ENCODE results near the gene EMILIN1. TPM values are rescaled to one million over a fixed set of nuclear protein-coding genes. Genes with fewer than 3 reads are reported as not detected.

Gene EMILIN1
- total RNA-seq, 8 experiments from 2014 or later: 1.4 to 24.6 (median 12.1) TPM

GRCh38 chr2:27123302-27124150, 45.1 kb downstream of the EMILIN1 start, which contains the start of gene ABHD1:
Gene ABHD1 (plus strand): TSS chr2:27123815. CDS start chr2:27123949, 134 bp downstream.
- in situ Hi-C loops (cut with MboI; ENCODE audit: low pct_unique_long_range_greater_than_20kb in 2 of 9, low sequenced_read_pairs in 9 of 9, unreplicated experiment in 9 of 9): loop anchor here in 3 of 9 experiments (25.0 kb wide), 1 partner anchor 164 kb away; the partner anchor contains the start of genes DNAJC5G (in 3 of the 3) and TRIM54 (in 3 of the 3)
- WGBS, 10 experiments: 0 to 60% (median 40%) methylated on average over 1 to 11 of the region's 47 CpGs; no CpG with 5 or more reads in 4 of the 10 experiments
- peak within 1 kb of the TSS; percentile 16 to 35 (median 20) for H3K4me3 ChIP-seq
- H3K4me1 ChIP-seq (replicated peaks in 1 of 2): peaks cover 4 to 15% of the 10 kb centered on the region in 2 donors
- peak; percentile 60 to 84 (median 74) for ATAC-seq (replicated peaks in 6 of 8)
- H3K27ac ChIP-seq: no peak within 1 kb of the TSS

GRCh38 chr2:27125104-27125503, 46.7 kb downstream of the EMILIN1 start:
- H3K4me3 ChIP-seq: no peak overlapping the region
- WGBS, 10 experiments: 0 to 100% (median 45%) methylated on average over 1 to 3 of the region's 3 CpGs; no CpG with 5 or more reads in 2 of the 10 experiments
- no peak for ATAC-seq (replicated peaks in 6 of 8)
- in situ Hi-C loops (cut with MboI; ENCODE audit: low pct_unique_long_range_greater_than_20kb in 2 of 9, low sequenced_read_pairs in 9 of 9, unreplicated experiment in 9 of 9): no loop called here
- no peak overlapping the region for H3K27ac ChIP-seq
- peaks cover 4 to 11% of the 10 kb centered on the region in 2 donors for H3K4me1 ChIP-seq (replicated peaks in 1 of 2)

- in situ Hi-C loops (cut with MboI; ENCODE audit: low pct_unique_long_range_greater_than_20kb in 2 of 9, low sequenced_read_pairs in 9 of 9, unreplicated experiment in 9 of 9): no loop called here
- WGBS, 10 experiments: 0 to 90% (median 46%) methylated on average over 1 to 3 of the region's 5 CpGs; no CpG with 5 or more reads in 1 of the 10 experiments
- peaks cover 4 to 11% of the 10 kb centered on the region in 2 donors for H3K4me1 ChIP-seq (replicated peaks in 1 of 2)
- no peak for ATAC-seq (replicated peaks in 6 of 8)
- H3K27ac ChIP-seq: no peak overlapping the region
- no peak overlapping the region for H3K4me3 ChIP-seq
Measured at GRCh38 chr2:27126252-27126710, 47.9 kb downstream of the EMILIN1 start.

GRCh38 chr2:27127883-27128667, 49.7 kb downstream of the EMILIN1 start:
- Histone ChIP-seq H3K27ac (no peak overlapping the region), H3K4me1 (replicated peaks in 1 of 2) (peaks cover 2 to 10% of the 10 kb centered on the region in 2 donors), H3K4me3 (no peak overlapping the region)
- 66 to 100% (median 91%) methylated on average over 1 to 5 of the region's 9 CpGs; no CpG with 5 or more reads in 3 of the 10 experiments for WGBS, 10 experiments
- no peak for ATAC-seq (replicated peaks in 6 of 8)
- in situ Hi-C loops (cut with MboI; ENCODE audit: low pct_unique_long_range_greater_than_20kb in 2 of 9, low sequenced_read_pairs in 9 of 9, unreplicated experiment in 9 of 9): no loop called here

- WGBS, 10 experiments: 20 to 100% (median 82%) methylated on average over 1 to 7 of the region's 11 CpGs
- no peak for ATAC-seq (replicated peaks in 6 of 8)
- Histone ChIP-seq H3K4me1 (replicated peaks in 1 of 2) (peaks cover 7 to 10% of the 10 kb centered on the region in 2 donors), H3K4me3 (no peak overlapping the region), H3K27ac (no peak overlapping the region)
- in situ Hi-C loops (cut with MboI; ENCODE audit: low pct_unique_long_range_greater_than_20kb in 2 of 9, low sequenced_read_pairs in 9 of 9, unreplicated experiment in 9 of 9): no loop called here
Measured at GRCh38 chr2:27128668-27129571, 50.5 kb downstream of the EMILIN1 start.

GRCh38 chr2:27130396-27130795, 52.0 kb downstream of the EMILIN1 start:
- in situ Hi-C loops (cut with MboI; ENCODE audit: low pct_unique_long_range_greater_than_20kb in 2 of 9, low sequenced_read_pairs in 9 of 9, unreplicated experiment in 9 of 9): no loop called here
- peaks cover 7 to 11% of the 10 kb centered on the region in 2 donors for H3K4me1 ChIP-seq (replicated peaks in 1 of 2)
- no peak for ATAC-seq (replicated peaks in 6 of 8)
- no peak overlapping the region for H3K27ac ChIP-seq
- WGBS, 10 experiments: 88 to 100% (median 97%) methylated on average over 1 to 6 of the region's 10 CpGs; no CpG with 5 or more reads in 6 of the 10 experiments
- H3K4me3 ChIP-seq: no peak overlapping the region

- in situ Hi-C loops (cut with MboI; ENCODE audit: low pct_unique_long_range_greater_than_20kb in 2 of 9, low sequenced_read_pairs in 9 of 9, unreplicated experiment in 9 of 9): no loop called here
- H3K4me1 ChIP-seq (replicated peaks in 1 of 2): peaks cover 7 to 11% of the 10 kb centered on the region in 2 donors
- H3K4me3 ChIP-seq: no peak overlapping the region
- ATAC-seq (replicated peaks in 6 of 8): no peak
- H3K27ac ChIP-seq: no peak overlapping the region
- 5 to 100% (median 83%) methylated on average over 1 to 4 of the region's 11 CpGs; no CpG with 5 or more reads in 3 of the 10 experiments for WGBS, 10 experiments
Measured at GRCh38 chr2:27131429-27131828, 53.0 kb downstream of the EMILIN1 start.

- H3K27ac ChIP-seq: no peak overlapping the region
- H3K4me1 ChIP-seq (replicated peaks in 1 of 2): peaks cover 7 to 11% of the 10 kb centered on the region in 2 donors
- H3K4me3 ChIP-seq: peak overlapping the region; percentile 71 to 93 (median 82)
- peak in 1 of 8 experiments; percentile 2 for ATAC-seq (replicated peaks in 6 of 8)
- in situ Hi-C loops (cut with MboI; ENCODE audit: low pct_unique_long_range_greater_than_20kb in 2 of 9, low sequenced_read_pairs in 9 of 9, unreplicated experiment in 9 of 9): no loop called here
- WGBS, 10 experiments: 9 to 90% (median 55%) methylated on average over 2 to 12 of the region's 14 CpGs; no CpG with 5 or more reads in 2 of the 10 experiments
Measured at GRCh38 chr2:27133195-27133875, 54.9 kb downstream of the EMILIN1 start.

- peaks cover 7 to 11% of the 10 kb centered on the region in 2 donors for H3K4me1 ChIP-seq (replicated peaks in 1 of 2)
- ATAC-seq (replicated peaks in 6 of 8): peak; percentile 89 to 96 (median 94)
- 0 to 20% (median 0%) methylated on average over 1 to 25 of the region's 86 CpGs; no CpG with 5 or more reads in 2 of the 10 experiments for WGBS, 10 experiments
- peak within 1 kb of the TSS; percentile 84 to 85 for H3K27ac ChIP-seq
- H3K4me3 ChIP-seq: peak within 1 kb of the TSS; percentile 71 to 93 (median 82)
- in situ Hi-C loops (cut with MboI; ENCODE audit: low pct_unique_long_range_greater_than_20kb in 2 of 9, low sequenced_read_pairs in 9 of 9, unreplicated experiment in 9 of 9): no loop called here
Measured at GRCh38 chr2:27133905-27134780, 55.7 kb downstream of the EMILIN1 start, which contains the start of gene PREB. Gene PREB (minus strand): TSS chr2:27134636. CDS start chr2:27134421, 215 bp downstream.

- peak overlapping the region in 2 of 5 donors; percentile 88 to 93 for H3K4me3 ChIP-seq
- 33 to 100% (median 80%) methylated on average over 1 to 22 of the region's 33 CpGs; no CpG with 5 or more reads in 3 of the 10 experiments for WGBS, 10 experiments
- peak overlapping the region; percentile 10 to 34 for H3K27ac ChIP-seq
- ATAC-seq (replicated peaks in 6 of 8): no peak
- peaks cover 7 to 11% of the 10 kb centered on the region in 2 donors for H3K4me1 ChIP-seq (replicated peaks in 1 of 2)
- in situ Hi-C loops (cut with MboI; ENCODE audit: low pct_unique_long_range_greater_than_20kb in 2 of 9, low sequenced_read_pairs in 9 of 9, unreplicated experiment in 9 of 9): no loop called here
Measured at GRCh38 chr2:27134781-27135477, 56.5 kb downstream of the EMILIN1 start.

All from motor neuron (in vitro differentiated cells).